HCT116 (cell line): Measurements from ENCODE around the gene NCKAP5L. TPM values are rescaled to one million over a fixed set of nuclear protein-coding genes. Genes with fewer than 3 reads are reported as not detected.

Experiments
- ATAC-seq: fragments of 200-7000 bp; cut with Tn5 transposase; 2 replicates; pipeline ENCODE4 v1.9.1; 2020; ENCODE audit warnings: mild to moderate bottlenecking, moderate library complexity
- BruUV-seq: library from RNA; stranded (reverse); fragments of 400-500 nt; replicated peaks from 2 replicates; lab custom pipeline; 2021; lab: Mats Ljungman, UMichigan
- CTCF ChIA-PET: fragments of 300-600 bp; sonication (Branson Sonifier 250); formaldehyde crosslinking; loops from one replicate; lab custom pipeline; 2021; ENCODE audit warnings: antibody characterized with exemption; lab: Charles Lee
- POLR2A ChIA-PET: fragments of 300-600, 350-600 bp; sonication (Branson Sonifier 250); formaldehyde crosslinking; loops from one replicate; lab custom pipeline; 2021; ENCODE audit warnings: antibody characterized with exemption; lab: Charles Lee
- RAD21 ChIA-PET, 2 experiments: fragments of 300-600 bp; sonication (Branson Sonifier 250); formaldehyde crosslinking; loops; one replicate each; lab custom pipeline; 2023; ENCODE audit warnings: low total read pairs in 2 of 2; ENCODE audit not compliant: uncharacterized antibody in 2 of 2, unreplicated experiment in 2 of 2, low non-redundant PET in 1 of 2; lab: Charles Lee
- DNase-seq: peaks from one replicate; pipeline ENCODE4 v3.0.0-alpha.2; 2010; ENCODE audit warnings: low read depth, low spot score
- H2AFZ ChIP-seq: fragments of 200-600 bp; shearing (Covaris generic), sonication (generic); 2 replicates; pipeline ENCODE4 v1.6.1; 2017; ENCODE audit warnings: low read depth, mixed run types, mixed read lengths, antibody characterized with exemption, low read length; ENCODE audit not compliant: poor library complexity, severe bottlenecking
- H3K27ac ChIP-seq: 2 replicates; pipeline ENCODE4 v1.5.1; 2012; ENCODE audit warnings: low read depth, low read length
- H3K27me3 ChIP-seq: fragments of 200-600 bp; sonication (generic); 2 replicates; pipeline ENCODE4 v1.6.1; 2016; ENCODE audit warnings: mixed run types, low read length, mixed read lengths; ENCODE audit not compliant: insufficient read depth
- H3K36me3 ChIP-seq, 2 experiments: fragments of 200-500 bp in 1 of 2; fragments of 200-600 bp in 1 of 2; sonication (Bioruptor generic) in 1 of 2; sonication (generic) in 1 of 2; 2 replicates each; pipeline versions ENCODE4 v1.5.1 to v1.6.1; 2014 to 2016; ENCODE audit warnings: low read length in 2 of 2, inconsistent platforms in 1 of 2, mixed read lengths in 1 of 2, mixed run types in 1 of 2; ENCODE audit not compliant: insufficient read depth in 2 of 2, control insufficient read depth in 1 of 2
- H3K4me1 ChIP-seq, 2 experiments: fragments of 200-600 bp in 1 of 2; sonication (generic) in 1 of 2; 2 replicates each; pipeline versions ENCODE4 v1.5.1 to v1.6.1; 2012 to 2017; ENCODE audit warnings: low read length in 2 of 2, inconsistent platforms in 1 of 2, mild to moderate bottlenecking in 1 of 2, mixed read lengths in 1 of 2, mixed run types in 1 of 2, moderate library complexity in 1 of 2; ENCODE audit not compliant: insufficient read depth in 2 of 2, control insufficient read depth in 1 of 2
- H3K4me2 ChIP-seq: fragments of 200-600 bp; sonication (generic); 2 replicates; pipeline ENCODE4 v1.6.1; 2017; ENCODE audit warnings: mixed run types, low read length, mixed read lengths
- H3K4me3 ChIP-seq, 2 experiments: fragments of 200-600 bp in 1 of 2; sonication (generic) in 1 of 2; replicated peaks in 1 of 2; 2 replicates each; pipeline ENCODE4 v1.5.1; 2011 to 2016; ENCODE audit warnings: low read length in 2 of 2, control low read depth in 1 of 2, low read depth in 1 of 2, mild to moderate bottlenecking in 1 of 2, mixed read lengths in 1 of 2, mixed run types in 1 of 2
- H3K79me2 ChIP-seq: fragments of 200-600 bp; sonication (generic); 2 replicates; pipeline ENCODE4 v1.6.1; 2017; ENCODE audit warnings: mild to moderate bottlenecking, mixed run types, low read length, moderate library complexity, mixed read lengths; ENCODE audit not compliant: insufficient read depth
- H3K9ac ChIP-seq: fragments of 200-600 bp; sonication (generic); 2 replicates; pipeline ENCODE4 v1.6.1; 2016; ENCODE audit warnings: low read length, mixed read lengths
- H3K9me2 ChIP-seq: fragments of 200-600 bp; sonication (generic), shearing (Covaris generic); 2 replicates; pipeline ENCODE4 v1.6.1; 2017; ENCODE audit warnings: mixed run types, mild to moderate bottlenecking, moderate library complexity; ENCODE audit not compliant: insufficient read depth
- H3K9me3 ChIP-seq, 2 experiments: fragments of 200-500 bp in 1 of 2; fragments of 200-600 bp in 1 of 2; sonication (Bioruptor generic) in 1 of 2; sonication (generic) in 1 of 2; 2 replicates each; pipeline ENCODE4 v1.6.1; 2014 to 2017; ENCODE audit warnings: low read length in 2 of 2, mixed read lengths in 2 of 2, inconsistent platforms in 1 of 2, low read depth in 1 of 2, mild to moderate bottlenecking in 1 of 2, mixed run types in 1 of 2, moderate library complexity in 1 of 2; ENCODE audit not compliant: control insufficient read depth in 1 of 2, insufficient read depth in 1 of 2
- H4K20me1 ChIP-seq: fragments of 200-600 bp; sonication (generic), shearing (Covaris generic); 2 replicates; pipeline ENCODE4 v1.6.1; 2017; ENCODE audit warnings: mixed run types, mild to moderate bottlenecking, moderate library complexity; ENCODE audit not compliant: insufficient read depth
- CEBPB ChIP-seq: IDR thresholded peaks from 2 replicates; pipeline ENCODE4 v1.6.1; 2012; ENCODE audit warnings: low read depth
- EGR1 ChIP-seq: IDR thresholded peaks from 2 replicates; pipeline ENCODE4 v1.6.1; 2012; ENCODE audit warnings: low read depth
- ELF1 ChIP-seq: IDR thresholded peaks from 2 replicates; pipeline ENCODE4 v1.6.1; 2012; ENCODE audit warnings: low read depth, borderline replicate concordance
- EZH2 ChIP-seq: fragments of 200-600 bp; sonication (generic); IDR thresholded peaks from 2 replicates; pipeline ENCODE4 v1.6.1; 2017; ENCODE audit warnings: antibody characterized with exemption, mixed run types
- EZH2phosphoT487 ChIP-seq: fragments of 200-600 bp; IDR thresholded peaks from 2 replicates; pipeline ENCODE4 v1.6.1; 2018; ENCODE audit warnings: antibody characterized with exemption, borderline replicate concordance
- FOSL1 ChIP-seq: IDR thresholded peaks from 2 replicates; pipeline ENCODE4 v1.6.1; 2012; ENCODE audit warnings: low read depth
- SP1 ChIP-seq: IDR thresholded peaks from 2 replicates; pipeline ENCODE4 v1.6.1; 2012; ENCODE audit warnings: low read depth
- SRF ChIP-seq: IDR thresholded peaks from 2 replicates; pipeline ENCODE4 v1.6.1; 2012; ENCODE audit warnings: low read depth
- TCF7L2 ChIP-seq: IDR thresholded peaks from 2 replicates; pipeline ENCODE4 v1.7.0; 2011; ENCODE audit warnings: borderline replicate concordance, inconsistent platforms; ENCODE audit not compliant: insufficient read depth, insufficient read length; ENCODE audit errors: extremely low read depth
- ZFX ChIP-seq: fragments of 450-650 bp; IDR thresholded peaks from 2 replicates; pipeline ENCODE4 v1.6.1; 2017
- intact Hi-C: fragments of 100-400 bp; cut with micrococcal nuclease; formaldehyde crosslinking; loops from 2 replicates; pipeline ENCODE4 v1.10.0; 2022
- total RNA-seq: library from RNA; stranded (reverse); gene quantifications from one replicate; pipeline ENCODE4 v1.2.1, GENCODE V29; 2021; ENCODE audit not compliant: unreplicated experiment
- TF ChIP-seq, protein P1 (sequence below): IDR thresholded peaks from 2 replicates; pipeline ENCODE4 v1.6.1; 2011; ENCODE audit warnings: mild to moderate bottlenecking, low read length, moderate library complexity; ENCODE audit not compliant: insufficient replicate concordance; ENCODE audit errors: extremely low read depth
- TF ChIP-seq, protein P2 (sequence below): IDR thresholded peaks from 2 replicates; pipeline ENCODE4 v1.6.1; 2012; ENCODE audit warnings: low read depth
- TF ChIP-seq, protein P3 (sequence below): IDR thresholded peaks from 2 replicates; pipeline ENCODE4 v1.6.1; 2012

The NCKAP5L gene
- total RNA-seq, 1 experiment from 2014 or later, result 12.1 TPM

DNA sequence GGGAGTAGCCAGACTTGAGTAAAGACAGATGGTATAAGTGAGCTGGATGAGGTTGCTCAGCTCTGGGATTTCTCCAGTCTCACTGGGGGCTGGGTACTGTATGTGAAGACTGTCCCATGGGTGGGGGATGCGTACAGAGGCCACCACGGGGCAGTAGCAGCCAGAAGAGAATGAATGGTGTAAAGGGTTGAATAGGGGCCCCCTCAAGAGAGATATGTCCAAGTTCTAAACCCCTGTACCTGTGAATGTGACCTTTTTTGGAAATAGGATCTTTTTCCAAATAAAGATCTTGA is 36.5 kb upstream of the NCKAP5L start:
- Histone ChIP-seq H3K27ac (no peak overlapping the region), H3K79me2 (no peaks in the 10 kb centered on the region), H3K27me3 (no peaks in the 10 kb centered on the region), H3K4me1 (peaks cover 0 to 11% of the 10 kb centered on the region in 2 experiments; a peak in 1 of 4 replicates), H3K9me2 (no peaks in the 10 kb centered on the region), H3K36me3 (no peaks in the 10 kb centered on the region), H3K4me3 (no peak overlapping the region), H3K9ac (no peak overlapping the region), H3K9me3 (no peaks in the 10 kb centered on the region), H3K4me2 (no peak overlapping the region), H4K20me1 (no peaks in the 10 kb centered on the region), H2AFZ (no peak overlapping the region)
- TF ChIP-seq FOSL1 (no peak), ZFX (no peak), EZH2 (no peak), ELF1 (no peak), CEBPB (no peak), SRF (no peak), TCF7L2 (no peak), SP1 (no peak), EZH2phosphoT487 (no peak), EGR1 (no peak)
- TF ChIP-seq, protein P1, sequence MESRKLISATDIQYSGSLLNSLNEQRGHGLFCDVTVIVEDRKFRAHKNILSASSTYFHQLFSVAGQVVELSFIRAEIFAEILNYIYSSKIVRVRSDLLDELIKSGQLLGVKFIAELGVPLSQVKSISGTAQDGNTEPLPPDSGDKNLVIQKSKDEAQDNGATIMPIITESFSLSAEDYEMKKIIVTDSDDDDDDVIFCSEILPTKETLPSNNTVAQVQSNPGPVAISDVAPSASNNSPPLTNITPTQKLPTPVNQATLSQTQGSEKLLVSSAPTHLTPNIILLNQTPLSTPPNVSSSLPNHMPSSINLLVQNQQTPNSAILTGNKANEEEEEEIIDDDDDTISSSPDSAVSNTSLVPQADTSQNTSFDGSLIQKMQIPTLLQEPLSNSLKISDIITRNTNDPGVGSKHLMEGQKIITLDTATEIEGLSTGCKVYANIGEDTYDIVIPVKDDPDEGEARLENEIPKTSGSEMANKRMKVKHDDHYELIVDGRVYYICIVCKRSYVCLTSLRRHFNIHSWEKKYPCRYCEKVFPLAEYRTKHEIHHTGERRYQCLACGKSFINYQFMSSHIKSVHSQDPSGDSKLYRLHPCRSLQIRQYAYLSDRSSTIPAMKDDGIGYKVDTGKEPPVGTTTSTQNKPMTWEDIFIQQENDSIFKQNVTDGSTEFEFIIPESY, result no peak
- TF ChIP-seq, protein P2, sequence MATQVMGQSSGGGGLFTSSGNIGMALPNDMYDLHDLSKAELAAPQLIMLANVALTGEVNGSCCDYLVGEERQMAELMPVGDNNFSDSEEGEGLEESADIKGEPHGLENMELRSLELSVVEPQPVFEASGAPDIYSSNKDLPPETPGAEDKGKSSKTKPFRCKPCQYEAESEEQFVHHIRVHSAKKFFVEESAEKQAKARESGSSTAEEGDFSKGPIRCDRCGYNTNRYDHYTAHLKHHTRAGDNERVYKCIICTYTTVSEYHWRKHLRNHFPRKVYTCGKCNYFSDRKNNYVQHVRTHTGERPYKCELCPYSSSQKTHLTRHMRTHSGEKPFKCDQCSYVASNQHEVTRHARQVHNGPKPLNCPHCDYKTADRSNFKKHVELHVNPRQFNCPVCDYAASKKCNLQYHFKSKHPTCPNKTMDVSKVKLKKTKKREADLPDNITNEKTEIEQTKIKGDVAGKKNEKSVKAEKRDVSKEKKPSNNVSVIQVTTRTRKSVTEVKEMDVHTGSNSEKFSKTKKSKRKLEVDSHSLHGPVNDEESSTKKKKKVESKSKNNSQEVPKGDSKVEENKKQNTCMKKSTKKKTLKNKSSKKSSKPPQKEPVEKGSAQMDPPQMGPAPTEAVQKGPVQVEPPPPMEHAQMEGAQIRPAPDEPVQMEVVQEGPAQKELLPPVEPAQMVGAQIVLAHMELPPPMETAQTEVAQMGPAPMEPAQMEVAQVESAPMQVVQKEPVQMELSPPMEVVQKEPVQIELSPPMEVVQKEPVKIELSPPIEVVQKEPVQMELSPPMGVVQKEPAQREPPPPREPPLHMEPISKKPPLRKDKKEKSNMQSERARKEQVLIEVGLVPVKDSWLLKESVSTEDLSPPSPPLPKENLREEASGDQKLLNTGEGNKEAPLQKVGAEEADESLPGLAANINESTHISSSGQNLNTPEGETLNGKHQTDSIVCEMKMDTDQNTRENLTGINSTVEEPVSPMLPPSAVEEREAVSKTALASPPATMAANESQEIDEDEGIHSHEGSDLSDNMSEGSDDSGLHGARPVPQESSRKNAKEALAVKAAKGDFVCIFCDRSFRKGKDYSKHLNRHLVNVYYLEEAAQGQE, result no peak
- TF ChIP-seq, protein P3, sequence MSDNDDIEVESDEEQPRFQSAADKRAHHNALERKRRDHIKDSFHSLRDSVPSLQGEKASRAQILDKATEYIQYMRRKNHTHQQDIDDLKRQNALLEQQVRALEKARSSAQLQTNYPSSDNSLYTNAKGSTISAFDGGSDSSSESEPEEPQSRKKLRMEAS, result no peak
- no TSS peak for BruUV-seq
- POLR2A ChIA-PET, result no interaction called here
- ATAC-seq (no peak), DNase-seq (no peak)
- CTCF ChIA-PET, result interaction anchor here (1.7 to 3.3 kb wide), 2 partner anchors 81 to 206 kb away, joined by 5 to 14 read pairs; no protein-coding TSS in a partner anchor
- intact Hi-C loops, result loop anchor here (5.0 kb wide), 2 partner anchors 103 to 193 kb away; partner anchors contain the start of gene ASIC1
- RAD21 ChIA-PET, result no interaction called here
